GM12891 (cell line): ENCODE measurements around the gene NT5M.

Experiments used
- POLR2A ChIP-seq: IDR thresholded peaks from 2 replicates; pipeline ENCODE4 v1.6.1; 2011; ENCODE audit warnings: low read depth, low read length, control low read depth
- POLR2AphosphoS5 ChIP-seq: IDR thresholded peaks from 2 replicates; pipeline ENCODE4 v1.6.1; 2011; ENCODE audit warnings: low read depth, low read length, control low read depth
- SPI1 ChIP-seq: IDR thresholded peaks from 2 replicates; pipeline ENCODE4 v1.6.1; 2011; ENCODE audit warnings: low read depth, low read length, control low read depth
- TAF1 ChIP-seq: IDR thresholded peaks from 2 replicates; pipeline ENCODE4 v1.6.1; 2011; ENCODE audit warnings: low read depth, low read length, control low read depth

DNA sequence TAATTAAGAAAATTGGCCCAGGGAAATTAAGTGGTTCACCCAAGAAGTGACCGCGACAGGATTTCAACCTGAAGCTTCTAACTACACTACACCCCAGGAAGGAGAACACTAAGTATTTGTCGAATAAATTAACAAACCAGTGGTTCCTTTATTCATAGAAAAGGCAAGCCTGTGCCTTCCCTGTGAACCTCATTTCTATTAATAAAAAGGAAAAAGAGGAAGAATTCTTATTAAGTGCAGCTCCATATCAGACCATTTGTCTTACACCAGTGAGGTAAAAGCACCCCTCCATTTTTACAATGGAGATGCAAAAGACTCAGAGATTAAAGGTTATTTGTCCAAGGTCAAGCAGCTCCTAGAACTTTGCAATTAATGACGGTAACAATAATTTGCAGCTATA, 23.9 kb upstream of the NT5M start:
- TF ChIP-seq POLR2AphosphoS5: no peak
- no peak for TF ChIP-seq POLR2A
- no peak for TF ChIP-seq SPI1
- TF ChIP-seq TAF1: no peak
